Mucosa of stomach (tissue), 1 donor: ENCODE data around the gene NOB1.
A peak's percentile ranks its signal among the peaks of the same experiment; 100 is the strongest.
"Not testable (repeated sequence)": the region's sequence is repeated elsewhere in the genome, so short reads cannot be mapped to it uniquely, and the experiment has no call there.

Source experiments
- H3K27me3 ChIP-seq: one replicate; pipeline ENCODE4 v1.7.0; 2013; ENCODE audit warnings: mild to moderate bottlenecking, low read length; ENCODE audit not compliant: control insufficient read depth, insufficient read depth
- H3K36me3 ChIP-seq: one replicate; pipeline ENCODE4 v1.7.0; 2013; ENCODE audit warnings: low read length; ENCODE audit not compliant: control insufficient read depth, insufficient read depth
- H3K4me1 ChIP-seq: one replicate; pipeline ENCODE4 v1.7.0; 2013; ENCODE audit warnings: mild to moderate bottlenecking, low read length; ENCODE audit not compliant: control insufficient read depth, insufficient read depth
- H3K4me3 ChIP-seq: one replicate; pipeline ENCODE4 v1.7.0; 2013; ENCODE audit warnings: low read length
- H3K9ac ChIP-seq: one replicate; pipeline ENCODE4 v1.7.0; 2013; ENCODE audit warnings: mild to moderate bottlenecking, low read length, moderate library complexity
- H3K9me3 ChIP-seq: one replicate; pipeline ENCODE4 v1.7.0; 2013; ENCODE audit warnings: mild to moderate bottlenecking, low read length, moderate library complexity; ENCODE audit not compliant: control insufficient read depth
- donor health status: Pancreatic carcinoma.

Gene NOB1

GRCh38 chr16:69754469-69755310 is at the start of gene NOB1:
TSS of gene NOB1 (minus strand) at chr16:69754926. CDS start at chr16:69754910, 16 bp downstream.
- no peaks in the 10 kb centered on the region for H3K36me3 ChIP-seq
- peak within 1 kb of the TSS; percentile 81 for H3K9ac ChIP-seq
- H3K4me1 ChIP-seq: no peaks in the 10 kb centered on the region
- H3K27me3 ChIP-seq: no peaks in the 10 kb centered on the region
- no peaks in the 10 kb centered on the region for H3K9me3 ChIP-seq
- peak within 1 kb of the TSS; percentile 65 for H3K4me3 ChIP-seq

GRCh38 chr16:69804297-69804696 is 49.6 kb upstream of the NOB1 start:
- H3K27me3 ChIP-seq: no peaks in the 10 kb centered on the region
- no peaks in the 10 kb centered on the region for H3K36me3 ChIP-seq
- H3K4me1 ChIP-seq: no peaks in the 10 kb centered on the region
- H3K9me3 ChIP-seq: no peaks in the 10 kb centered on the region
- H3K4me3 ChIP-seq: no peak overlapping the region
- no peak overlapping the region for H3K9ac ChIP-seq

- Histone ChIP-seq H3K4me1 (no peaks in the 10 kb centered on the region), H3K9me3 (no peaks in the 10 kb centered on the region), H3K27me3 (no peaks in the 10 kb centered on the region), H3K9ac (no peak overlapping the region), H3K36me3 (no peaks in the 10 kb centered on the region), H3K4me3 (no peak overlapping the region)
Observed at GRCh38 chr16:69799611-69800031, 44.9 kb upstream of the NOB1 start.

- no peaks in the 10 kb centered on the region for H3K27me3 ChIP-seq
- H3K36me3 ChIP-seq: no peaks in the 10 kb centered on the region
- no peak overlapping the region for H3K4me3 ChIP-seq
- no peaks in the 10 kb centered on the region for H3K4me1 ChIP-seq
- H3K9ac ChIP-seq: no peak overlapping the region
- no peaks in the 10 kb centered on the region for H3K9me3 ChIP-seq
Observed at GRCh38 chr16:69798466-69798865, 43.7 kb upstream of the NOB1 start.

GRCh38 chr16:69796285-69797118 is 41.8 kb upstream of the NOB1 start:
- Histone ChIP-seq H3K36me3 (no peaks in the 10 kb centered on the region), H3K9ac (no peak overlapping the region), H3K9me3 (no peaks in the 10 kb centered on the region), H3K27me3 (no peaks in the 10 kb centered on the region), H3K4me3 (no peak overlapping the region), H3K4me1 (no peaks in the 10 kb centered on the region)

GRCh38 chr16:69794486-69794885 is 39.8 kb upstream of the NOB1 start:
- no peaks in the 10 kb centered on the region for H3K27me3 ChIP-seq
- H3K9me3 ChIP-seq: no peaks in the 10 kb centered on the region

GRCh38 chr16:69793526-69793925 is 38.8 kb upstream of the NOB1 start:
- Histone ChIP-seq H3K36me3 (no peaks in the 10 kb centered on the region), H3K4me3 (no peak overlapping the region), H3K27me3 (no peaks in the 10 kb centered on the region), H3K9me3 (no peaks in the 10 kb centered on the region), H3K4me1 (no peaks in the 10 kb centered on the region), H3K9ac (no peak overlapping the region)

More at GRCh38 chr16:69794486-69794885, 39.8 kb upstream of the NOB1 start:
- no peaks in the 10 kb centered on the region for H3K36me3 ChIP-seq
- H3K9ac ChIP-seq: no peak overlapping the region
- no peak overlapping the region for H3K4me3 ChIP-seq
- H3K4me1 ChIP-seq: no peaks in the 10 kb centered on the region

- H3K4me3 ChIP-seq, H3K4me1 ChIP-seq, H3K27me3 ChIP-seq, H3K9ac ChIP-seq, H3K9me3 ChIP-seq, H3K36me3 ChIP-seq: not testable (repeated sequence)
Observed at GRCh38 chr16:69791391-69791847, 36.7 kb upstream of the NOB1 start.

GRCh38 chr16:69787883-69788282 is 33.2 kb upstream of the NOB1 start:
- Histone ChIP-seq H3K27me3 (no peaks in the 10 kb centered on the region), H3K4me3 (no peak overlapping the region), H3K36me3 (peaks cover 3% of the 10 kb centered on the region), H3K9ac (no peak overlapping the region), H3K9me3 (no peaks in the 10 kb centered on the region), H3K4me1 (peaks cover 5% of the 10 kb centered on the region)

GRCh38 chr16:69784586-69784985 is 29.9 kb upstream of the NOB1 start:
- peaks cover 3% of the 10 kb centered on the region for H3K36me3 ChIP-seq
- H3K9ac ChIP-seq: no peak overlapping the region

GRCh38 chr16:69781118-69781517 is 26.4 kb upstream of the NOB1 start:
- H3K9me3 ChIP-seq: no peaks in the 10 kb centered on the region
- H3K27me3 ChIP-seq: no peaks in the 10 kb centered on the region
- H3K9ac ChIP-seq: no peak overlapping the region
- H3K4me3 ChIP-seq: no peak overlapping the region
- no peaks in the 10 kb centered on the region for H3K36me3 ChIP-seq
- no peaks in the 10 kb centered on the region for H3K4me1 ChIP-seq

More at GRCh38 chr16:69784586-69784985, 29.9 kb upstream of the NOB1 start:
- H3K4me3 ChIP-seq: no peak overlapping the region
- peaks cover 5% of the 10 kb centered on the region for H3K4me1 ChIP-seq
- no peaks in the 10 kb centered on the region for H3K9me3 ChIP-seq
- no peaks in the 10 kb centered on the region for H3K27me3 ChIP-seq

GRCh38 chr16:69779724-69780123 is 25.0 kb upstream of the NOB1 start:
- Histone ChIP-seq H3K9ac (no peak overlapping the region), H3K4me1 (no peaks in the 10 kb centered on the region), H3K27me3 (no peaks in the 10 kb centered on the region), H3K36me3 (no peaks in the 10 kb centered on the region), H3K9me3 (no peaks in the 10 kb centered on the region), H3K4me3 (no peak overlapping the region)
